K562 (cell line): ENCODE measurements around the gene GLOD4. TPM values are rescaled to one million over a fixed set of nuclear protein-coding genes. Genes with fewer than 3 reads are reported as not detected.

Source experiments
- CCNT2 ChIP-seq: IDR thresholded peaks from 2 replicates; pipeline ENCODE4 v1.6.1; 2011; ENCODE audit warnings: borderline replicate concordance, low read depth, mild to moderate bottlenecking, moderate library complexity, mixed read lengths, low read length; ENCODE audit not compliant: insufficient read length; ENCODE audit errors: extremely low read depth
- ELF1 ChIP-seq: fragments of 200-800 bp; sonication (Bioruptor generic); IDR thresholded peaks from 2 replicates; pipeline ENCODE4 v1.6.1; 2016; ENCODE audit warnings: missing genetic modification characterization, missing compliant biosample characterization
- HMGN3 ChIP-seq: IDR thresholded peaks from 2 replicates; pipeline ENCODE4 v1.6.1; 2011; ENCODE audit warnings: borderline replicate concordance, low read depth, mild to moderate bottlenecking, mixed read lengths, low read length; ENCODE audit not compliant: insufficient read length; ENCODE audit errors: extremely low read depth
- LARP7 ChIP-seq: fragments of 450-650 bp; IDR thresholded peaks from 2 replicates; pipeline ENCODE4 v1.6.1; 2016
- MAZ ChIP-seq, 2 experiments: fragments of 450-650 bp in 1 of 2; sonication (generic) in 1 of 2; formaldehyde crosslinking; IDR thresholded peaks in 1 of 2; conservative IDR thresholded peaks in 1 of 2; 2 replicates each; pipeline versions ENCODE4 v1.4.0 to v1.5.0; 2020; ENCODE audit warnings: mild to moderate bottlenecking in 1 of 2, missing genetic modification reagents in 1 of 2
- POLR2B ChIP-seq: fragments of 450-650 bp; IDR thresholded peaks from 2 replicates; pipeline ENCODE4 v1.6.1; 2018; ENCODE audit warnings: low read depth; ENCODE audit not compliant: partially characterized antibody
- POLR2H ChIP-seq: IDR thresholded peaks from 2 replicates; pipeline ENCODE4 v1.6.1; 2016; ENCODE audit warnings: missing genetic modification characterization, low read depth, mild to moderate bottlenecking, control low read depth, missing compliant biosample characterization, moderate library complexity
- RAD21 ChIP-seq, 2 experiments: fragments of 250-450 bp in 1 of 2; fragments of 450-650 bp in 1 of 2; sonication (Bioruptor Pico) in 1 of 2; formaldehyde crosslinking in 1 of 2; IDR thresholded peaks in 1 of 2; conservative IDR thresholded peaks in 1 of 2; 2 replicates each; pipeline versions ENCODE4 v1.4.0 to v1.8.0; 2020 to 2022; ENCODE audit warnings: mild to moderate bottlenecking in 2 of 2, moderate library complexity in 1 of 2
- SIN3A ChIP-seq, 2 experiments: fragments of 150-350 bp in 1 of 2; IDR thresholded peaks; 2 replicates each; pipeline ENCODE4 v1.6.1; 2011 to 2016; ENCODE audit warnings: borderline replicate concordance in 2 of 2, low read depth in 2 of 2, low read length in 2 of 2, mild to moderate bottlenecking in 2 of 2, moderate library complexity in 2 of 2; ENCODE audit not compliant: control insufficient read depth in 1 of 2
- TBP ChIP-seq: optimal IDR thresholded peaks from 2 replicates; pipeline ENCODE3; 2011; ENCODE audit warnings: low read depth, low read length, improper control_type of control experiment
- ZC3H4 ChIP-seq: sonication (generic); formaldehyde crosslinking; IDR thresholded peaks from 2 replicates; pipeline ENCODE4 v1.9.0; 2021; ENCODE audit warnings: missing genetic modification reagents, borderline replicate concordance
- ZNF133 ChIP-seq: fragments of 250-450 bp; sonication (Bioruptor Pico); IDR thresholded peaks from 2 replicates; pipeline ENCODE4 v1.4.0; 2020; ENCODE audit warnings: mild to moderate bottlenecking
- polyA plus RNA-seq, 8 experiments: library from polyadenylated mRNA; depleted of rRNA in 4 of 8; stranded (reverse) in 5 of 8; unstranded in 3 of 8; fragments of >200 nt; fragmentation: Nextera tagmentation in 2 of 8; fragmentation: Illumina TruSeq in 1 of 8; extraction: Ambion mirVana in 2 of 8; extraction: Trizol in 1 of 8; gene quantifications; 2 replicates each; pipeline versions ENCODE4 v1.2.1 to v1.2.3, GENCODE V29; 2011 to 2014; ENCODE audit warnings: inconsistent platforms in 1 of 8, missing spikeins in 1 of 8
- total RNA-seq, 7 experiments: library from RNA; depleted of rRNA in 6 of 7; stranded (reverse); fragments of >200 nt in 6 of 7; fragmentation: Illumina TruSeq in 2 of 7; extraction: Trizol in 2 of 7; gene quantifications; 2 replicates each; pipeline versions ENCODE4 v1.2.1 to v1.2.3, GENCODE V29; 2011 to 2021; ENCODE audit warnings: low replicate concordance in 1 of 7
- TF ChIP-seq, protein P1 (sequence below), 2 experiments: IDR thresholded peaks; 2 replicates each; pipeline ENCODE4 v1.6.1; 2011; ENCODE audit warnings: borderline replicate concordance in 1 of 2, control low read depth in 1 of 2, low read depth in 1 of 2, low read length in 1 of 2, mild to moderate bottlenecking in 1 of 2, mixed read lengths in 1 of 2, moderate library complexity in 1 of 2; ENCODE audit not compliant: insufficient read depth in 1 of 2, insufficient read length in 1 of 2, poor library complexity in 1 of 2, severe bottlenecking in 1 of 2; ENCODE audit errors: extremely low read depth in 1 of 2
- TF ChIP-seq, protein P2 (sequence below): sonication (generic); formaldehyde crosslinking; IDR thresholded peaks from 2 replicates; pipeline ENCODE4 v1.8.0; 2022; ENCODE audit warnings: missing genetic modification reagents, mild to moderate bottlenecking, moderate library complexity, borderline replicate concordance
- TF ChIP-seq, protein P3 (sequence below): fragments of 250-450 bp; sonication (Bioruptor Pico); IDR thresholded peaks from 2 replicates; pipeline ENCODE4 v1.4.0; 2020; ENCODE audit warnings: mild to moderate bottlenecking
- TF ChIP-seq, protein P4 (sequence below): fragments of 450-650 bp; IDR thresholded peaks from 2 replicates; pipeline ENCODE4 v1.7.1; 2018; ENCODE audit warnings: mild to moderate bottlenecking, low read depth; ENCODE audit not compliant: partially characterized antibody
- TF ChIP-seq, protein P5 (sequence below): fragments of 250-450 bp; sonication (Bioruptor Pico); IDR thresholded peaks from 2 replicates; pipeline ENCODE4 v1.5.1; 2021; ENCODE audit warnings: mild to moderate bottlenecking

GLOD4 gene
- total and polyA plus RNA-seq, 9 of the 15 experiments (the other 6 are each of a cell fraction or from before 2014, with no cell fraction given): 52.0 to 109 (median 64.9) TPM

DNA sequence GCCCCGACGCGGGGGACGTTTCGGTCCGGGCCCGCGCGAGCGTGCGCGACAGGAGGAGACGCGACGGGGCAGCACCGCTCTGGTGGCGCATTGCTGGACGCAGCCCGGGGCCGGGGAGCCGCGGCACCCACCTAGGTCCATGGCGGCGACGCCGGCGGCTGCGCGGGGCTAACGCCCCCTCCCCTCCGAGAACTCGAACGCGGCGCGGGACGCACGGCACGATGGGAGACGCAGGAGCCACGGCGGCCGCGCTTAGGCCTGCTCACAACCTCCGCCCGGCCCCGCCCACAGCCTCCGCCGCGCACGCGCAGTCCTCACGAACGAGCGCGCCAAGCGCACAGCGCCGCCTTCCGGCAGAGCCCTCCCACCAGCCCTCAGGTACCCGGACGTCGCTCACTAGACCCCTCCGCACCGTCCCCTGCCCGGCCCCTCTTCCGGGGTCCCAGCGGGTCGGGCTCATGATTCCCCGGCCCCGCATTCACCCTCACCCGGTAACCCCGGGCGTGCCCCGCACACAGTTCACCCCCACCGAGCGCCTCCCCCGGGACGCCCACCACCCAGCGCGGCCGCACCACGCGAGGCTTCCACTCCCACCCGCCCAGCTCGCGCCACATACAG lies 30.0 kb downstream of the GLOD4 start, which contains the start of gene GEMIN4 (continued):
- TF ChIP-seq, protein P1, sequence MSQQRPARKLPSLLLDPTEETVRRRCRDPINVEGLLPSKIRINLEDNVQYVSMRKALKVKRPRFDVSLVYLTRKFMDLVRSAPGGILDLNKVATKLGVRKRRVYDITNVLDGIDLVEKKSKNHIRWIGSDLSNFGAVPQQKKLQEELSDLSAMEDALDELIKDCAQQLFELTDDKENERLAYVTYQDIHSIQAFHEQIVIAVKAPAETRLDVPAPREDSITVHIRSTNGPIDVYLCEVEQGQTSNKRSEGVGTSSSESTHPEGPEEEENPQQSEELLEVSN (IDR thresholded peaks at IDR 0.05; ENCODE audit: borderline replicate concordance in 1 of 2, extremely low read depth in 1 of 2, insufficient read depth in 1 of 2, insufficient read length in 1 of 2, low read depth in 1 of 2, low read length in 1 of 2, poor library complexity in 1 of 2, severe bottlenecking in 1 of 2): peak in 1 of 2 experiments; percentile 91
- peak; percentile 73 for TF ChIP-seq HMGN3
- TF ChIP-seq RAD21 (CRISPR knock-in tag; conservative IDR thresholded peaks at IDR 0.05 in 1 of 2, IDR thresholded peaks at IDR 0.05 in 1 of 2): peak; percentile 21 to 38; a peak in 3 of 4 replicates
- no peak for TF ChIP-seq LARP7
- TF ChIP-seq, protein P2, sequence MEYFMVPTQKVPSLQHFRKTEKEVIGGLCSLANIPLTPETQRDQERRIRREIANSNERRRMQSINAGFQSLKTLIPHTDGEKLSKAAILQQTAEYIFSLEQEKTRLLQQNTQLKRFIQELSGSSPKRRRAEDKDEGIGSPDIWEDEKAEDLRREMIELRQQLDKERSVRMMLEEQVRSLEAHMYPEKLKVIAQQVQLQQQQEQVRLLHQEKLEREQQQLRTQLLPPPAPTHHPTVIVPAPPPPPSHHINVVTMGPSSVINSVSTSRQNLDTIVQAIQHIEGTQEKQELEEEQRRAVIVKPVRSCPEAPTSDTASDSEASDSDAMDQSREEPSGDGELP (CRISPR knock-in tag): peak; percentile 52; the same call in 1 of the 2 replicates
- TF ChIP-seq, protein P3, sequence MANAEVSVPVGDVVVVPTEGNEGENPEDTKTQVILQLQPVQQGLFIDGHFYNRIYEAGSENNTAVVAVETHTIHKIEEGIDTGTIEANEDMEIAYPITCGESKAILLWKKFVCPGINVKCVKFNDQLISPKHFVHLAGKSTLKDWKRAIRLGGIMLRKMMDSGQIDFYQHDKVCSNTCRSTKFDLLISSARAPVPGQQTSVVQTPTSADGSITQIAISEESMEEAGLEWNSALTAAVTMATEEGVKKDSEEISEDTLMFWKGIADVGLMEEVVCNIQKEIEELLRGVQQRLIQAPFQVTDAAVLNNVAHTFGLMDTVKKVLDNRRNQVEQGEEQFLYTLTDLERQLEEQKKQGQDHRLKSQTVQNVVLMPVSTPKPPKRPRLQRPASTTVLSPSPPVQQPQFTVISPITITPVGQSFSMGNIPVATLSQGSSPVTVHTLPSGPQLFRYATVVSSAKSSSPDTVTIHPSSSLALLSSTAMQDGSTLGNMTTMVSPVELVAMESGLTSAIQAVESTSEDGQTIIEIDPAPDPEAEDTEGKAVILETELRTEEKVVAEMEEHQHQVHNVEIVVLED (CRISPR knock-in tag): peak; percentile 83
- 0 out of 2 replicates have a peak, but pooled peaks have one; percentile 18 for TF ChIP-seq ZC3H4
- TF ChIP-seq, protein P4, sequence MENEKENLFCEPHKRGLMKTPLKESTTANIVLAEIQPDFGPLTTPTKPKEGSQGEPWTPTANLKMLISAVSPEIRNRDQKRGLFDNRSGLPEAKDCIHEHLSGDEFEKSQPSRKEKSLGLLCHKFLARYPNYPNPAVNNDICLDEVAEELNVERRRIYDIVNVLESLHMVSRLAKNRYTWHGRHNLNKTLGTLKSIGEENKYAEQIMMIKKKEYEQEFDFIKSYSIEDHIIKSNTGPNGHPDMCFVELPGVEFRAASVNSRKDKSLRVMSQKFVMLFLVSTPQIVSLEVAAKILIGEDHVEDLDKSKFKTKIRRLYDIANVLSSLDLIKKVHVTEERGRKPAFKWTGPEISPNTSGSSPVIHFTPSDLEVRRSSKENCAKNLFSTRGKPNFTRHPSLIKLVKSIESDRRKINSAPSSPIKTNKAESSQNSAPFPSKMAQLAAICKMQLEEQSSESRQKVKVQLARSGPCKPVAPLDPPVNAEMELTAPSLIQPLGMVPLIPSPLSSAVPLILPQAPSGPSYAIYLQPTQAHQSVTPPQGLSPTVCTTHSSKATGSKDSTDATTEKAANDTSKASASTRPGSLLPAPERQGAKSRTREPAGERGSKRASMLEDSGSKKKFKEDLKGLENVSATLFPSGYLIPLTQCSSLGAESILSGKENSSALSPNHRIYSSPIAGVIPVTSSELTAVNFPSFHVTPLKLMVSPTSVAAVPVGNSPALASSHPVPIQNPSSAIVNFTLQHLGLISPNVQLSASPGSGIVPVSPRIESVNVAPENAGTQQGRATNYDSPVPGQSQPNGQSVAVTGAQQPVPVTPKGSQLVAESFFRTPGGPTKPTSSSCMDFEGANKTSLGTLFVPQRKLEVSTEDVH: peak; percentile 38
- peak; percentile 55 for TF ChIP-seq POLR2B
- peak; percentile 58; the same call in 1 of the 2 replicates for TF ChIP-seq POLR2H (tag)
- peak; percentile 61 to 62 for TF ChIP-seq MAZ (CRISPR knock-in tag; conservative IDR thresholded peaks at IDR 0.05 in 1 of 2, IDR thresholded peaks at IDR 0.05 in 1 of 2)
- TF ChIP-seq ZNF133: no peak
- peak; percentile 74 for TF ChIP-seq ELF1
- TF ChIP-seq, protein P5, sequence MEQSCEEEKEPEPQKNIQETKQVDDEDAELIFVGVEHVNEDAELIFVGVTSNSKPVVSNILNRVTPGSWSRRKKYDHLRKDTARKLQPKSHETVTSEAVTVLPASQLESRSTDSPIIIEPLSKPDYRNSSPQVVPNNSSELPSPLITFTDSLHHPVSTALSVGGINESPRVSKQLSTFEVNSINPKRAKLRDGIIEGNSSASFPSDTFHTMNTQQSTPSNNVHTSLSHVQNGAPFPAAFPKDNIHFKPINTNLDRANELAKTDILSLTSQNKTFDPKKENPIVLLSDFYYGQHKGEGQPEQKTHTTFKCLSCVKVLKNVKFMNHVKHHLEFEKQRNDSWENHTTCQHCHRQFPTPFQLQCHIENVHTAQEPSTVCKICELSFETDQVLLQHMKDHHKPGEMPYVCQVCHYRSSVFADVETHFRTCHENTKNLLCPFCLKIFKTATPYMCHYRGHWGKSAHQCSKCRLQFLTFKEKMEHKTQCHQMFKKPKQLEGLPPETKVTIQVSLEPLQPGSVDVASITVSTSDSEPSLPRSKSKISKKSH: no peak
- peak; percentile 81 for TF ChIP-seq CCNT2
- 0 out of 4 replicates have a peak, but pooled peaks have one; percentile 4 to 43 for TF ChIP-seq SIN3A (IDR thresholded peaks at IDR 0.05; ENCODE audit: borderline replicate concordance in 2 of 2, control insufficient read depth in 1 of 2, low read depth in 2 of 2, low read length in 2 of 2)
- TF ChIP-seq TBP: peak; percentile 57
